Lower leg skin (tissue), 3 donors: ENCODE results near the gene IPO5.

ENCODE experiments used
- POLR2A ChIP-seq, 2 donors: fragments of 450-650 bp; IDR thresholded peaks; one replicate each; pipeline ENCODE4 v1.6.1; 2016 to 2017; ENCODE audit warnings: antibody characterized with exemption in 2 of 2, mild to moderate bottlenecking in 1 of 2, moderate library complexity in 1 of 2
- TF ChIP-seq, protein P1 (sequence below), 3 donors: fragments of 450-650 bp; IDR thresholded peaks; one replicate each; pipeline ENCODE4 v1.5.1; 2016; ENCODE audit warnings: antibody characterized with exemption in 3 of 3, mild to moderate bottlenecking in 3 of 3, moderate library complexity in 2 of 3

DNA sequence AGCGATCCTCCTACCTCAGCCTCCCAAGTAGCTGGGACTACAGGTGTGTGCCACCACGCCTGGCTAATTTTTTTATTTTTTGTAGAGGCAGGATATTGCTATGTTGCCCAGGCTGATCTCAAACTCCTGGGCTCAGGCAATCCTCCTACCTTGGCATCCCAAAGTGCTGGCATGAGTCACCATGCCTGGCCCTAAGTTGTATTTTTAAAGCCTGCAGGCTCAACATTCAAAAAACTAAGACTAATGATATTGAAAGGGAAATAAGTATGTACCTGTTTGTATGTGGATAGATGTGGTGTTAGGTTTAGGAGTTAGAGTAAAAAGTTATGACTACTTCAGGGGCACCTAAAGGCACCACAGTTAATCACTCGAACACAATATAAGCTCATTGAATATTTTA lies 5.4 kb upstream of the IPO5 start:
- TF ChIP-seq, protein P1, sequence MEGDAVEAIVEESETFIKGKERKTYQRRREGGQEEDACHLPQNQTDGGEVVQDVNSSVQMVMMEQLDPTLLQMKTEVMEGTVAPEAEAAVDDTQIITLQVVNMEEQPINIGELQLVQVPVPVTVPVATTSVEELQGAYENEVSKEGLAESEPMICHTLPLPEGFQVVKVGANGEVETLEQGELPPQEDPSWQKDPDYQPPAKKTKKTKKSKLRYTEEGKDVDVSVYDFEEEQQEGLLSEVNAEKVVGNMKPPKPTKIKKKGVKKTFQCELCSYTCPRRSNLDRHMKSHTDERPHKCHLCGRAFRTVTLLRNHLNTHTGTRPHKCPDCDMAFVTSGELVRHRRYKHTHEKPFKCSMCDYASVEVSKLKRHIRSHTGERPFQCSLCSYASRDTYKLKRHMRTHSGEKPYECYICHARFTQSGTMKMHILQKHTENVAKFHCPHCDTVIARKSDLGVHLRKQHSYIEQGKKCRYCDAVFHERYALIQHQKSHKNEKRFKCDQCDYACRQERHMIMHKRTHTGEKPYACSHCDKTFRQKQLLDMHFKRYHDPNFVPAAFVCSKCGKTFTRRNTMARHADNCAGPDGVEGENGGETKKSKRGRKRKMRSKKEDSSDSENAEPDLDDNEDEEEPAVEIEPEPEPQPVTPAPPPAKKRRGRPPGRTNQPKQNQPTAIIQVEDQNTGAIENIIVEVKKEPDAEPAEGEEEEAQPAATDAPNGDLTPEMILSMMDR (IDR thresholded peaks at IDR 0.05), result no peak
- TF ChIP-seq POLR2A (IDR thresholded peaks at IDR 0.05), result no peak
